GM18517 (cell line): Measurements from ENCODE around the gene LGI4.
"Not testable (repeated sequence)": the region's sequence is repeated elsewhere in the genome, so short reads cannot be mapped to it uniquely, and the experiment has no call there.

Experiments
- ATAC-seq: cut with Tn5 transposase; IDR thresholded peaks from one replicate; pipeline ENCODE4 v1.9.1; 2021; ENCODE audit warnings: mild to moderate bottlenecking, moderate library complexity; ENCODE audit not compliant: unreplicated experiment

The LGI4 gene

GRCh38 chr19:35142606-35143230 is 7.9 kb upstream of the LGI4 start:
- ATAC-seq = no peak

- no peak for ATAC-seq
Observed at GRCh38 chr19:35141837-35142605, 7.2 kb upstream of the LGI4 start.

GRCh38 chr19:35140962-35141836 is 6.3 kb upstream of the LGI4 start:
- no peak for ATAC-seq

- no peak for ATAC-seq
Observed at GRCh38 chr19:35140207-35140961, 5.5 kb upstream of the LGI4 start.

- no peak for ATAC-seq
Observed at GRCh38 chr19:35138305-35138892, 3.5 kb upstream of the LGI4 start, which contains the start of gene FXYD1. FXYD1 (plus strand) TSS chr19:35138824; CDS start chr19:35140080, 1,256 bp downstream.

- ATAC-seq = no peak
Observed at GRCh38 chr19:35136977-35137702, 2.3 kb upstream of the LGI4 start.

- no peak for ATAC-seq
Observed at GRCh38 chr19:35136231-35136630, 1.4 kb upstream of the LGI4 start.

- ATAC-seq = no peak
Observed at GRCh38 chr19:35135389-35135909, 590 bp upstream of the LGI4 start.

- no peak for ATAC-seq
Observed at GRCh38 chr19:35133826-35134225, 1.0 kb downstream of the LGI4 start.

GRCh38 chr19:35132254-35132653 is 2.6 kb downstream of the LGI4 start:
- ATAC-seq = no peak

GRCh38 chr19:35130761-35131720 is 3.8 kb downstream of the LGI4 start:
- ATAC-seq = no peak

- ATAC-seq = not testable (repeated sequence)
Observed at GRCh38 chr19:35129724-35130274, 5.1 kb downstream of the LGI4 start.

GRCh38 chr19:35128398-35129057 is 6.3 kb downstream of the LGI4 start:
- ATAC-seq = no peak

GRCh38 chr19:35127871-35128270 is 7.0 kb downstream of the LGI4 start:
- no peak for ATAC-seq

GRCh38 chr19:35126624-35126959 is 8.3 kb downstream of the LGI4 start:
- no peak for ATAC-seq

GRCh38 chr19:35125749-35126623 is 8.9 kb downstream of the LGI4 start:
- ATAC-seq = no peak

GRCh38 chr19:35125270-35125717 is 9.6 kb downstream of the LGI4 start:
- no peak for ATAC-seq
